Effector memory CD4-positive, alpha-beta T cell (primary cell): ENCODE data around the gene UGT2A2.
"Not testable (repeated sequence)": the region's sequence is repeated elsewhere in the genome, so short reads cannot be mapped to it uniquely, and the experiment has no call there.

Experiments
- DNase-seq, 3 donors: peaks; one replicate each; pipeline ENCODE4 v3.0.0-alpha.2; 2020
- H3K27ac ChIP-seq: 2 replicates; pipeline ENCODE4 v1.7.0; 2013; ENCODE audit warnings: mild to moderate bottlenecking, low read length, moderate library complexity; ENCODE audit not compliant: insufficient read depth, poor library complexity, severe bottlenecking
- H3K27me3 ChIP-seq: replicated peaks from 2 replicates; pipeline ENCODE4 v1.7.0; 2013; ENCODE audit warnings: mild to moderate bottlenecking, low read length; ENCODE audit not compliant: insufficient read depth, control insufficient read depth, poor library complexity, severe bottlenecking
- H3K36me3 ChIP-seq: 2 replicates; pipeline ENCODE4 v1.7.0; 2013; ENCODE audit warnings: mild to moderate bottlenecking, low read length, moderate library complexity; ENCODE audit not compliant: control insufficient read depth, insufficient read depth
- H3K4me1 ChIP-seq: 2 replicates; pipeline ENCODE4 v1.7.0; 2013; ENCODE audit warnings: low read length, mild to moderate bottlenecking; ENCODE audit not compliant: control insufficient read depth, insufficient read depth, poor library complexity, severe bottlenecking
- H3K4me3 ChIP-seq: 2 replicates; pipeline ENCODE4 v1.7.0; 2013; ENCODE audit warnings: low read length, low read depth, mild to moderate bottlenecking; ENCODE audit not compliant: insufficient read depth, poor library complexity, severe bottlenecking
- H3K9me3 ChIP-seq: 2 replicates; pipeline ENCODE4 v1.7.0; 2013; ENCODE audit warnings: mild to moderate bottlenecking, low read length, moderate library complexity; ENCODE audit not compliant: control insufficient read depth
- total RNA-seq, 3 donors: gene quantifications; one replicate each; lab custom pipeline; 2026; lab: John Stamatoyannopoulos, UW

The UGT2A2 gene
- total RNA-seq = 0 reads per million in 3 donors

DNA sequence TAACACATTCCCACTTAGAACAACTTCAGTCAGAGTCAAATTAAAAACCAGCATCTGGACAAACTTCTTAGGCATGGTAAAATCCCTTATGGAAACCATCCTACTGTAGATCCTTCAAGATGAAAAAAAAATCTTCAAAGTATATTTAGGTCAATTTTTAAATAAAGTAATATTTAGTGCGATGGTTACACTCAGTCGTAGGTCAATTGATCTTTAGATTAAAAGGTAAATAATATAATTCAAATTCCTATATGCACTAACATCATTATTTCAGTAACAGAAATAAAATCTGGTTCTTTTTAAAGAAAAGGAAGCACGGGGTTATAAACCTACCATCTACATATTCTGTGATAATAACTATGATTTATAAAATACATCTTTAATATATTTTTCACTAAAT, at the start of gene UGT2A2:
Gene UGT2A2, minus strand, starts transcription at position 101 of the 400 bp plus-strand sequence. Its CDS starts 2 bp downstream, at position 99.
- no peaks in the 10 kb centered on the region for H3K4me1 ChIP-seq
- H3K27ac ChIP-seq = no peak within 1 kb of the TSS
- no peaks in the 10 kb centered on the region for H3K36me3 ChIP-seq
- DNase-seq = no peak
- no peak within 1 kb of the TSS for H3K4me3 ChIP-seq
- H3K9me3 ChIP-seq = no peaks in the 10 kb centered on the region
- no peaks in the 10 kb centered on the region for H3K27me3 ChIP-seq

DNA sequence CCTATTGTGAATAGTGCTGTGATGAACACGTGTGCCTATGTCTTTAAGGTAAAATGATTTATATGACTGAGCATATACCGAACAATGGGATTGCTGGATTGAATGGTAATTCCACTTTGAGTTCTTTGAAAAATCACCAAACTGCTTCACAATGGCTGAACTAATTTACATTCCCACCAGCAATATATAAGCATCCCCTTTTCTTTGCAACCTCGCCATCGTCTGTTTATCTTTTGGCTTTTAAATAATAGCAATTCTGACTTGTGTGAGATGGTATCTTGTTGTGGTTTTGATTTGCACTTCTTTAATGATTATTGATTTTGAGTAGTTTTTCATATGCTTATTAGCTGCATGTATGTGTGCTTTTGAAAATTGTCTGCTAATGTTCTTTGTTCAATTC, 45.4 kb upstream of the UGT2A2 start:
- DNase-seq = no peak
- Histone ChIP-seq H3K4me3 (no peak overlapping the region), H3K27me3 (no peaks in the 10 kb centered on the region), H3K4me1 (no peaks in the 10 kb centered on the region), H3K9me3 (no peaks in the 10 kb centered on the region), H3K36me3 (no peaks in the 10 kb centered on the region), H3K27ac (no peak overlapping the region)

DNA sequence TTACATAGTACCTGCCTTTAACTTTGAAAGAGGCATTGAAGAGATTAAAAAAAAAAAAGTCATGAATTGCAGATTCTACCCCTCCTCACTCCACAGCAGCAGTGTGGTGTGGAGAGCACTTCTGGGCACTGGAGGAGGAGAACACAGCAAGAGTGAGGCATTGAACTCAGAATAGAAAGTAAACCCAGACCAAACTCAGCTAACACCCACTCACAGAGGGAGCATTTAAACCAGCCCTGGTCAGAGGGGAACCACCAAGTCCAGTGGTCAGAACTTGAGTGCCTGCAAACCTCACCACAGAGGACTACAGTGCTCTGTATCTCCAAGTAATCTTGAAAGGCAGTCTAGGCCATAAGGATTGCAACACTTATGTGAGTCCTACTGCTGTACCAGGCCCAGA, 29.2 kb upstream of the UGT2A2 start:
- no peak for DNase-seq
- no peak overlapping the region for H3K4me3 ChIP-seq
- no peaks in the 10 kb centered on the region for H3K36me3 ChIP-seq

DNA sequence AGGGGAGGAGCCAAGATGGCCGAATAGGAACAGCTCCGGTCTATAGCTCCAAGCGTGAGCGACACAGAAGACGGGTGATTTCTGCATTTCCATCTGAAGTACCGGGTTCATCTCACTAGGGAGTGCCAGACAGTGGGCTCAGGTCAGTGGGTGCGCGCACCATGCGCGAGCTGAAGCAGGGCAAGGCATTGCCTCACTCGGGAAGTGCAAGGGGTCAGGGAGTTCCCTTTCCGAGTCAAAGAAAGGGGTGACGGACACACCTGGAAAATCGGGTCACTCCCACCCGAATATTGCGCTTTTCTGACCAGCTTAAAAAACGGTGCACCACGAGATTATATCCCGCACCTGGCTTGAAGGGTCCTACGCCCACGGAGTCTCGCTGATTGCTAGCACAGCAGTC, 24.6 kb upstream of the UGT2A2 start:
- not testable (repeated sequence) for H3K9me3 ChIP-seq, H3K4me3 ChIP-seq, H3K4me1 ChIP-seq, H3K27me3 ChIP-seq, DNase-seq, H3K36me3 ChIP-seq, H3K27ac ChIP-seq

More for the DNA sequence above, 29.2 kb upstream of the UGT2A2 start:
- H3K4me1 ChIP-seq = no peaks in the 10 kb centered on the region
- H3K27ac ChIP-seq = no peak overlapping the region
- H3K9me3 ChIP-seq = no peaks in the 10 kb centered on the region
- H3K27me3 ChIP-seq = no peaks in the 10 kb centered on the region

DNA sequence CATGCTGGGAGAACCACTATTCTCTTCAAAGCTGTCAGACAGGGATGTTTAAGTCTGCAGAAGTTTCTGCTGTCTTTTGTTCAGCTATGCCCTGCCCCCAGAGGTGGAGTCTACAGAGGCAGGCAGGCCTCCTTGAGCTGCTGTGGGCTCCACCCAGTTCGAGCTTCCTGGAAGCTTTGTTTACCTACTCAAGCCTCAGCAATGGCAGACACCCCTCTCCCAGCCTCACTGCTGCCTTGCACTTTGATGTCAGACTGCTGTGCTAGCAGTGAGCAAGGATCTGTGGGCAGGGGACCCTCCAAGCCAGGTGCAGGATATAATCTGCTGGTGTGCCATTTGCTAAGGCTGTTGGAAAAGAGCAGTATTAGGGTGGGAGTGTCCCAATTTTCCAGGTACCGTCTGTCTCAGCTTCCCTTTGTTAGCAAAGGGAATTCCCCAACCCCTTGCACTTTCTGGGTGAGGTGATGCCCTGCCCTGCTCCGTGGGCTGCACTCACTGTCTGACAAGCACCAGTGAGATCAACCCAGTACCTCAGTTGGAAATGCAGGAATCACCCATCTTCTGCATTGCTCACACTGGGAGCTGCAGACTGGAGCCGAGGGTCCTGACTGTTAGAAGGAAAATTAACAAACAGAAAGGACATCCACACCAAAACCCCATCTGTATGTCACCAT, 21.8 kb upstream of the UGT2A2 start:
- not testable (repeated sequence) for DNase-seq, H3K9me3 ChIP-seq, H3K27me3 ChIP-seq, H3K27ac ChIP-seq, H3K4me3 ChIP-seq, H3K36me3 ChIP-seq, H3K4me1 ChIP-seq

DNA sequence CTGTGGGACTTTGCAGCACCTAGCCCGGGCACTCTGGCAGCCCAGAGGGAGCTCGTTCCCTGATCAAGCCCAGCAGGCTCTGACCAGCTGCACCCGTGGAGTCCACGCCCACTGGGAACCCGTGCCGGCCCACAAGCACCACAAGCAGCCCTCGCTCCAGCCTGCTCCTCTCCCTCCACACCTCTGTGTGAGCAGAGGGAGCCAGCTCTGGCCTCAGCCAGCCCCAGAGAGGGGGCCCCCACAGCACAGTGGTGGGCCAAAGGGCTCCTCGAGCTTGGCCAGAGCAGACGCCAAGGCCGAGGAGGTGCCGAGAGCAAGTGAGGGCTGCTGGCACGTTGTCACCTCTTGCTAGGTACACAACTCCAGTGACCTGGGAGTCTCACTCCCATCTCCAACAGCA, 18.7 kb upstream of the UGT2A2 start:
- DNase-seq = no peak
- Histone ChIP-seq H3K4me3 (no peak overlapping the region), H3K27ac (no peak overlapping the region), H3K4me1 (no peaks in the 10 kb centered on the region), H3K27me3 (no peaks in the 10 kb centered on the region), H3K9me3 (no peaks in the 10 kb centered on the region), H3K36me3 (no peaks in the 10 kb centered on the region)

DNA sequence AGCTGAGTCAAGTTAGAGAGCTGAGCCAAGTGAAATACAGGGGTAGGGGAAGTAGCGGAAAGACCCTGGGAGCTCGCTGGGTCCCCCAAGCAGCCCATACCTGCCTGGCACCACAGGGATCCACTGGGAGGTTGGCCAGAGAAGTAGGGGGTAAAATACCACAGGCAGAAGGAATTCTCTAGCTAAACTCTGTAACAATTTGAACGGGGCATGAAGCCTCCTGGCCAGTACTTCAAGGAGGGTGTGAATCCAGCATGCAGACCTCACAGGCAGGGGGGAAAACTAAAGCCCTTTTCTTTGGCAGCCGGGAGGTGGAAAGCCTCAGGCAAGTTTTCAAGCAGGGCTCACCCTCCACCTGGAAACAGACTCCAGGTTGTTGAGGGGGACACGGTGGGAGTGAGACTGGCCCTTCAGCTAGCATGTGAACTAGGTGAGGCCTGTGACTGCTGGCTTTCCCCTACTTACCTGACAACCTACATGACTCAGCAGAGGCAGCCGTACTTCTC, 17.3 kb upstream of the UGT2A2 start:
- no peak for DNase-seq
- Histone ChIP-seq H3K9me3 (no peaks in the 10 kb centered on the region), H3K4me1 (no peaks in the 10 kb centered on the region), H3K27me3 (no peaks in the 10 kb centered on the region), H3K36me3 (no peaks in the 10 kb centered on the region), H3K4me3 (no peak overlapping the region), H3K27ac (no peak overlapping the region)

DNA sequence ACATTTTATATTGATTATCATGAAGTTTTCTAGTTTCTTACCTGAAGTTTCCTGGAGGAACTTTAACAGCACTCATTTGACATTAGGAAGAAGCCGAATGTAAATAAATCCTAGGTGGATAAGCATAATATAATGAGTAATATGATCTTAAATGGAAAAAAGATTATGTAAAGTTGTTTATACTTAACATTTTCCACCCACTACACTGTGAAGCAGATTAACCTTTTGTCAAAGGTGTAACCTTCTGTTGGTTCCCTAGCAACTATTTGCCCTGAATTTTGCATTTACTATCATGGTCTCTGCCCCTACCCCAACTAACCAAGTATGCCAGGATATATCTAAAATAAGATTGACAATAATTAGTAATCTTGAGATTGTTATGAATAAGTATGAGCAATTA, 13.7 kb upstream of the UGT2A2 start, which contains the start of gene UGT2A1:
Gene UGT2A1, minus strand, starts transcription at position 101 of the 400 bp plus-strand sequence. CDS start 5,603 bp downstream, outside the sequence.
- Histone ChIP-seq H3K4me3 (no peak within 1 kb of the TSS), H3K9me3 (no peaks in the 10 kb centered on the region), H3K27ac (no peak within 1 kb of the TSS), H3K36me3 (no peaks in the 10 kb centered on the region), H3K4me1 (no peaks in the 10 kb centered on the region), H3K27me3 (no peaks in the 10 kb centered on the region)
- DNase-seq = no peak

DNA sequence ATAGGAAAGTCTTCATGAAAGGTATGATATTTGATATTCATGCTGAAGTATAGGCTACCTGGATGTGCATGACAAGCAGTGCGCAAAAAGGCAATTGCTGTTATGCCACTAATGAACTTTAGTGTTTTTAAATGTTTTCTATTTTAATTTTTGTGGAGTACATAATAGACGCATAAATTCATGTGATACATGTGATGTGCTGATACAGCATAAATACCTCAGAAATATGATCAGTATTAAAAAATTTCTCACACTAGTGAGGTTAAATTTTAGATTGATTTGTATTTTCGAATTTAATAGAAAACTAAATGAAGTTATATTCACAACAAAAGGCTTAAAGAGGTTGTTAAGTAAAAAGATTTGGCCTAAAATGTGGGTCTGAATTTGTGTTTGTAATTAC, 11.4 kb upstream of the UGT2A2 start:
- no peak for DNase-seq
- no peaks in the 10 kb centered on the region for H3K4me1 ChIP-seq
- no peak overlapping the region for H3K27ac ChIP-seq
- H3K9me3 ChIP-seq = no peaks in the 10 kb centered on the region
- H3K27me3 ChIP-seq = no peaks in the 10 kb centered on the region
- H3K36me3 ChIP-seq = no peaks in the 10 kb centered on the region
- no peak overlapping the region for H3K4me3 ChIP-seq

DNA sequence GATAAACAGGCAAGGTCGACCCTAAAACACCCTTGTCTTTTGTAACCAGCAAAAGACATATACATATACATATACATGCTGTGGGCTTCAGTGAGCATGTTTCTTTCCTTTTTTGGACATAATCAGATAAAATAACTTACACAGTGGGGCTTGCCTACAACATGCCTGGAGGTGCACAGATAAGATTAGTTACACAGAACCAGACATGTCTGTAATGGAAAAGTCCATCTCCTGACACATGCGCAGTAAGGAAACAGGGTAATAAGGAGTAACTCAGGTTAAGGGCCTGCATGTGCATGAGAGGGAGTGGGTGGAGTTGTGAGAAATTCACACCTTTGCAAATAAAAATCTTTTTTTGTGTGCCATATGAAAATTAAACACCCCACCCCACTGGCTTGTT, 10.2 kb upstream of the UGT2A2 start:
- Histone ChIP-seq H3K36me3 (no peaks in the 10 kb centered on the region), H3K4me1 (no peaks in the 10 kb centered on the region), H3K4me3 (no peak overlapping the region), H3K9me3 (no peaks in the 10 kb centered on the region), H3K27me3 (no peaks in the 10 kb centered on the region), H3K27ac (no peak overlapping the region)
- DNase-seq = no peak
